Right lobe of liver (tissue), 5 donors: ENCODE results near the gene PPM1A. TPM values are rescaled to one million over a fixed set of nuclear protein-coding genes. Genes with fewer than 3 reads are reported as not detected.

Source experiments
- total RNA-seq, 6 experiments: library from RNA; depleted of rRNA in 2 of 6; stranded (reverse); fragments of >200 nt in 2 of 6; fragmentation: NEBNext Ultra II Directional in 3 of 6; extraction: Animal tissue kit (Norgen Biotek cat#: 25700) in 3 of 6; gene quantifications; one replicate each; pipeline versions ENCODE4 v1.1.0 to v1.2.4, GENCODE V29; 2016 to 2023
- donor health status: DM: no; HTN: no; CAD: no.
- donor health status: DM: no; HTN: no; CAD: no.
- donor health status: DM: no; HTN: yes; CAD: no.
- donor health status: DM: no; HTN: yes; CAD: no.

Gene PPM1A
- total RNA-seq, 6 experiments from 2014 or later, result 32.6 to 54.7 (median 39.4) TPM

Other genes with a start within 250 kb of the PPM1A start
- 10 to 100 TPM; 14.2 to 36.4 (median 17.8) TPM for gene PCNX4, start 157.3 kb upstream of the PPM1A start, total RNA-seq
- 100 to 1,000 TPM in 4 of 6 experiments, 10 to 100 TPM in 2; 65.0 to 153 (median 116) TPM for gene DHRS7, start 83.8 kb upstream of the PPM1A start, total RNA-seq
- gene C14orf39, start 236.8 kb downstream of the PPM1A start, total RNA-seq, result not detected